GM23338 (cell line): ENCODE measurements around the gene CRK. TPM values are rescaled to one million over a fixed set of nuclear protein-coding genes. Genes with fewer than 3 reads are reported as not detected.

Experiments
- ATAC-seq: fragments of 200-7000 bp; cut with Tn5 transposase; 3 replicates; pipeline ENCODE4 v1.9.1; 2020
- DNase-seq: peaks from one replicate; pipeline ENCODE4 v3.0.0-alpha.2; 2015; ENCODE audit warnings: low spot score
- H2AFZ ChIP-seq: fragments of 200-600 bp; sonication (generic); 2 replicates; pipeline ENCODE4 v1.8.0; 2016; ENCODE audit warnings: antibody characterized with exemption, mild to moderate bottlenecking, moderate library complexity
- H3F3A ChIP-seq: fragments of 200-600 bp; sonication (generic); replicated peaks from 2 replicates; pipeline ENCODE4 v1.8.0; 2017; ENCODE audit warnings: antibody characterized with exemption, mixed run types, low read depth
- H3K27ac ChIP-seq: fragments of 200-600 bp; sonication (generic); 2 replicates; pipeline ENCODE4 v1.6.1; 2016; ENCODE audit warnings: low read depth
- H3K27me3 ChIP-seq: fragments of 200-600 bp; sonication (generic); 2 replicates; pipeline ENCODE4 v1.8.0; 2016; ENCODE audit warnings: mild to moderate bottlenecking, mixed run types, moderate library complexity; ENCODE audit not compliant: insufficient read depth
- H3K36me3 ChIP-seq: fragments of 200-600 bp; sonication (generic); 2 replicates; pipeline ENCODE4 v1.8.0; 2016; ENCODE audit warnings: mild to moderate bottlenecking; ENCODE audit not compliant: insufficient read depth
- H3K4me1 ChIP-seq: fragments of 200-600 bp; sonication (generic); 2 replicates; pipeline ENCODE4 v1.8.0; 2016; ENCODE audit warnings: mild to moderate bottlenecking, moderate library complexity; ENCODE audit not compliant: insufficient read depth
- H3K4me2 ChIP-seq: fragments of 200-600 bp; sonication (generic); 2 replicates; pipeline ENCODE4 v1.7.1; 2017; ENCODE audit warnings: mixed run types
- H3K4me3 ChIP-seq: fragments of 200-600 bp; sonication (generic); 2 replicates; pipeline ENCODE4 v1.6.1; 2016; ENCODE audit warnings: mixed run types
- H3K79me2 ChIP-seq: fragments of 200-600 bp; sonication (generic); replicated peaks from 2 replicates; pipeline ENCODE4 v1.8.0; 2017; ENCODE audit warnings: mild to moderate bottlenecking; ENCODE audit not compliant: insufficient read depth
- H3K9me2 ChIP-seq: fragments of 200-600 bp; sonication (generic); 2 replicates; pipeline ENCODE4 v1.8.0; 2017; ENCODE audit not compliant: insufficient read depth
- H4K20me1 ChIP-seq: fragments of 200-600 bp; sonication (generic); replicated peaks from 2 replicates; pipeline ENCODE4 v1.8.0; 2017; ENCODE audit warnings: mild to moderate bottlenecking; ENCODE audit not compliant: insufficient read depth
- H3K27ac Mint-ChIP-seq: 2 replicates; pipeline ENCODE4 v1.8.0; 2020; ENCODE audit warnings: inconsistent platforms, mild to moderate bottlenecking, moderate library complexity, mixed read lengths
- H3K27me3 Mint-ChIP-seq: 3 replicates; pipeline ENCODE4 v1.8.0; 2022; ENCODE audit warnings: low read depth, mild to moderate bottlenecking, moderate library complexity, mixed read lengths, inconsistent platforms; ENCODE audit not compliant: insufficient read depth, poor library complexity
- H3K36me3 Mint-ChIP-seq: 3 replicates; pipeline ENCODE4 v1.8.0; 2021; ENCODE audit warnings: low read depth, mild to moderate bottlenecking, inconsistent platforms, moderate library complexity, mixed read lengths
- H3K4me1 Mint-ChIP-seq: 3 replicates; pipeline ENCODE4 v1.8.0; 2020; ENCODE audit warnings: mild to moderate bottlenecking, inconsistent platforms, mixed read lengths
- H3K4me3 Mint-ChIP-seq: 3 replicates; pipeline ENCODE4 v1.8.0; 2021; ENCODE audit warnings: moderate library complexity, mild to moderate bottlenecking, inconsistent platforms, mixed read lengths
- H3K9me3 Mint-ChIP-seq: 3 replicates; pipeline ENCODE4 v1.8.0; 2020; ENCODE audit warnings: moderate library complexity, mild to moderate bottlenecking, inconsistent platforms, mixed read lengths
- CREB1 ChIP-seq: fragments of 250-450 bp; sonication (Bioruptor Pico); IDR thresholded peaks from 2 replicates; pipeline ENCODE4 v1.5.0; 2020; ENCODE audit warnings: low read depth, mild to moderate bottlenecking, moderate library complexity
- EZH2phosphoT487 ChIP-seq: fragments of 200-600 bp; sonication (generic); IDR thresholded peaks from one replicate; pipeline ENCODE4 v1.8.1; 2018; ENCODE audit warnings: antibody characterized with exemption; ENCODE audit not compliant: unreplicated experiment
- POLR2AphosphoS5 ChIP-seq: IDR thresholded peaks from 2 replicates; pipeline ENCODE4 v1.6.1; 2016; ENCODE audit warnings: antibody characterized with exemption, low read depth
- ZNF114 ChIP-seq: fragments of 250-450 bp; sonication (Bioruptor Pico); IDR thresholded peaks from 2 replicates; pipeline ENCODE4 v1.5.0; 2020; ENCODE audit warnings: mild to moderate bottlenecking, moderate library complexity
- ZNF331 ChIP-seq: fragments of 250-450 bp; sonication (Bioruptor Pico); IDR thresholded peaks from 2 replicates; pipeline ENCODE4 v1.5.0; 2020; ENCODE audit warnings: low read depth, mild to moderate bottlenecking, moderate library complexity
- polyA plus RNA-seq: library from polyadenylated mRNA; unstranded; fragments of >200 nt; fragmentation: Nextera tagmentation; extraction: Ambion mirVana; gene quantifications from 2 replicates; pipeline ENCODE4 v1.2.1, GENCODE V29; 2016
- total RNA-seq: library from RNA; depleted of rRNA; stranded (reverse); fragments of >200 nt; shearing (Covaris generic); gene quantifications from 2 replicates; pipeline ENCODE4 v1.2.3, GENCODE V29; 2014
- TF ChIP-seq, protein P1 (sequence below): fragments of 250-450 bp; sonication (Bioruptor Pico); IDR thresholded peaks from 2 replicates; pipeline ENCODE4 v1.5.0; 2020; ENCODE audit warnings: mild to moderate bottlenecking, moderate library complexity
- TF ChIP-seq, protein P2 (sequence below), 2 experiments: fragments of 200-600 bp in 1 of 2; sonication (generic) in 1 of 2; conservative IDR thresholded peaks; 2 replicates each; pipeline versions ENCODE4 v1.5.1 to v1.6.1; 2016 to 2017; ENCODE audit warnings: antibody characterized with exemption in 2 of 2, low read depth in 2 of 2, mild to moderate bottlenecking in 2 of 2, moderate library complexity in 1 of 2

CRK gene
- total and polyA plus RNA-seq, 2 experiments from 2014 or later, result 32.6 to 59.8 TPM

DNA sequence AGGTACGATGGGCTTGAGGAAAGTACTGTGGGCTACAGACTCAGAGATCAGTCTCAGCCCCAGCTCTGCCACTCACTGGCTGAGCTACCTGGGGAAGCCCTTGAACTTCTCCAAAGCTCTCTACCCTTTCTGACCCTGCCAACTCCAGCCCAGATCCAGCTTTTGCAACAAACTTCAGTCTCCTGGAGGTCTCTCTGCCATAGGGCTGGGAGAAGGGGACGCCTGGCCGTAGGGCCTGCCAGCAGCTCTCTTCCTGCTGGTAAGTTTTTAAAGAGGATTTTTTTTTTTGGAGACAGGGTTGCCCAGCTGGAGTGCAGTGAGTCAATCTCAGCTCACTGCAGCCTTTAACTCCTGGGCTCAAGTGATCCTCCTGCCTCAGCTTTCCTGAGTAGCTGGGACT, 48.8 kb upstream of the CRK start:
- Mint-ChIP-seq H3K4me3 (no peak overlapping the region), H3K9me3 (no peaks in the 10 kb centered on the region), H3K27me3 (peaks cover 3% of the 10 kb centered on the region), H3K36me3 (no peaks in the 10 kb centered on the region; the same call in 2 of the 3 replicates), H3K27ac (no peak overlapping the region), H3K4me1 (0 out of 3 replicates have a peak, but pooled peaks cover 2% of the 10 kb centered on the region)
- ATAC-seq (no peak), DNase-seq (no peak)
- H3K79me2 ChIP-seq, result no peaks in the 10 kb centered on the region
- H3K4me1 ChIP-seq, result no peaks in the 10 kb centered on the region
- H2AFZ ChIP-seq, result no peak overlapping the region
- no peaks in the 10 kb centered on the region for H4K20me1 ChIP-seq
- no peaks in the 10 kb centered on the region for H3F3A ChIP-seq
- H3K4me3 ChIP-seq, result no peak overlapping the region
- H3K4me2 ChIP-seq, result no peak overlapping the region
- H3K9me2 ChIP-seq, result no peaks in the 10 kb centered on the region
- no peaks in the 10 kb centered on the region for H3K27me3 ChIP-seq
- H3K36me3 ChIP-seq, result no peaks in the 10 kb centered on the region
- TF ChIP-seq, protein P1, sequence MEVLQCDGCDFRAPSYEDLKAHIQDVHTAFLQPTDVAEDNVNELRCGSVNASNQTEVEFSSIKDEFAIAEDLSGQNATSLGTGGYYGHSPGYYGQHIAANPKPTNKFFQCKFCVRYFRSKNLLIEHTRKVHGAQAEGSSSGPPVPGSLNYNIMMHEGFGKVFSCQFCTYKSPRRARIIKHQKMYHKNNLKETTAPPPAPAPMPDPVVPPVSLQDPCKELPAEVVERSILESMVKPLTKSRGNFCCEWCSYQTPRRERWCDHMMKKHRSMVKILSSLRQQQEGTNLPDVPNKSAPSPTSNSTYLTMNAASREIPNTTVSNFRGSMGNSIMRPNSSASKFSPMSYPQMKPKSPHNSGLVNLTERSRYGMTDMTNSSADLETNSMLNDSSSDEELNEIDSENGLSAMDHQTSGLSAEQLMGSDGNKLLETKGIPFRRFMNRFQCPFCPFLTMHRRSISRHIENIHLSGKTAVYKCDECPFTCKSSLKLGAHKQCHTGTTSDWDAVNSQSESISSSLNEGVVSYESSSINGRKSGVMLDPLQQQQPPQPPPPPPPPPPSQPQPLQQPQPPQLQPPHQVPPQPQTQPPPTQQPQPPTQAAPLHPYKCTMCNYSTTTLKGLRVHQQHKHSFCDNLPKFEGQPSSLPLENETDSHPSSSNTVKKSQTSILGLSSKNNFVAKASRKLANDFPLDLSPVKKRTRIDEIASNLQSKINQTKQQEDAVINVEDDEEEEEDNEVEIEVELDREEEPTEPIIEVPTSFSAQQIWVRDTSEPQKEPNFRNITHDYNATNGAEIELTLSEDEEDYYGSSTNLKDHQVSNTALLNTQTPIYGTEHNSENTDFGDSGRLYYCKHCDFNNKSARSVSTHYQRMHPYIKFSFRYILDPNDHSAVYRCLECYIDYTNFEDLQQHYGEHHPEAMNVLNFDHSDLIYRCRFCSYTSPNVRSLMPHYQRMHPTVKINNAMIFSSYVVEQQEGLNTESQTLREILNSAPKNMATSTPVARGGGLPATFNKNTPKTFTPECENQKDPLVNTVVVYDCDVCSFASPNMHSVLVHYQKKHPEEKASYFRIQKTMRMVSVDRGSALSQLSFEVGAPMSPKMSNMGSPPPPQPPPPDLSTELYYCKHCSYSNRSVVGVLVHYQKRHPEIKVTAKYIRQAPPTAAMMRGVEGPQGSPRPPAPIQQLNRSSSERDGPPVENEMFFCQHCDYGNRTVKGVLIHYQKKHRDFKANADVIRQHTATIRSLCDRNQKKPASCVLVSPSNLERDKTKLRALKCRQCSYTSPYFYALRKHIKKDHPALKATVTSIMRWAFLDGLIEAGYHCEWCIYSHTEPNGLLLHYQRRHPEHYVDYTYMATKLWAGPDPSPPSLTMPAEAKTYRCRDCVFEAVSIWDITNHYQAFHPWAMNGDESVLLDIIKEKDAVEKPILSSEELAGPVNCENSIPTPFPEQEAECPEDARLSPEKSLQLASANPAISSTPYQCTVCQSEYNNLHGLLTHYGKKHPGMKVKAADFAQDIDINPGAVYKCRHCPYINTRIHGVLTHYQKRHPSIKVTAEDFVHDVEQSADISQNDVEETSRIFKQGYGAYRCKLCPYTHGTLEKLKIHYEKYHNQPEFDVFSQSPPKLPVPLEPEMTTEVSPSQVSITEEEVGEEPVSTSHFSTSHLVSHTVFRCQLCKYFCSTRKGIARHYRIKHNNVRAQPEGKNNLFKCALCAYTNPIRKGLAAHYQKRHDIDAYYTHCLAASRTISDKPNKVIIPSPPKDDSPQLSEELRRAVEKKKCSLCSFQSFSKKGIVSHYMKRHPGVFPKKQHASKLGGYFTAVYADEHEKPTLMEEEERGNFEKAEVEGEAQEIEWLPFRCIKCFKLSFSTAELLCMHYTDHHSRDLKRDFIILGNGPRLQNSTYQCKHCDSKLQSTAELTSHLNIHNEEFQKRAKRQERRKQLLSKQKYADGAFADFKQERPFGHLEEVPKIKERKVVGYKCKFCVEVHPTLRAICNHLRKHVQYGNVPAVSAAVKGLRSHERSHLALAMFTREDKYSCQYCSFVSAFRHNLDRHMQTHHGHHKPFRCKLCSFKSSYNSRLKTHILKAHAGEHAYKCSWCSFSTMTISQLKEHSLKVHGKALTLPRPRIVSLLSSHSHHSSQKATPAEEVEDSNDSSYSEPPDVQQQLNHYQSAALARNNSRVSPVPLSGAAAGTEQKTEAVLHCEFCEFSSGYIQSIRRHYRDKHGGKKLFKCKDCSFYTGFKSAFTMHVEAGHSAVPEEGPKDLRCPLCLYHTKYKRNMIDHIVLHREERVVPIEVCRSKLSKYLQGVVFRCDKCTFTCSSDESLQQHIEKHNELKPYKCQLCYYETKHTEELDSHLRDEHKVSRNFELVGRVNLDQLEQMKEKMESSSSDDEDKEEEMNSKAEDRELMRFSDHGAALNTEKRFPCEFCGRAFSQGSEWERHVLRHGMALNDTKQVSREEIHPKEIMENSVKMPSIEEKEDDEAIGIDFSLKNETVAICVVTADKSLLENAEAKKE (CRISPR knock-in tag), result no peak
- TF ChIP-seq CREB1, result no peak
- TF ChIP-seq POLR2AphosphoS5, result no peak
- TF ChIP-seq, protein P2, sequence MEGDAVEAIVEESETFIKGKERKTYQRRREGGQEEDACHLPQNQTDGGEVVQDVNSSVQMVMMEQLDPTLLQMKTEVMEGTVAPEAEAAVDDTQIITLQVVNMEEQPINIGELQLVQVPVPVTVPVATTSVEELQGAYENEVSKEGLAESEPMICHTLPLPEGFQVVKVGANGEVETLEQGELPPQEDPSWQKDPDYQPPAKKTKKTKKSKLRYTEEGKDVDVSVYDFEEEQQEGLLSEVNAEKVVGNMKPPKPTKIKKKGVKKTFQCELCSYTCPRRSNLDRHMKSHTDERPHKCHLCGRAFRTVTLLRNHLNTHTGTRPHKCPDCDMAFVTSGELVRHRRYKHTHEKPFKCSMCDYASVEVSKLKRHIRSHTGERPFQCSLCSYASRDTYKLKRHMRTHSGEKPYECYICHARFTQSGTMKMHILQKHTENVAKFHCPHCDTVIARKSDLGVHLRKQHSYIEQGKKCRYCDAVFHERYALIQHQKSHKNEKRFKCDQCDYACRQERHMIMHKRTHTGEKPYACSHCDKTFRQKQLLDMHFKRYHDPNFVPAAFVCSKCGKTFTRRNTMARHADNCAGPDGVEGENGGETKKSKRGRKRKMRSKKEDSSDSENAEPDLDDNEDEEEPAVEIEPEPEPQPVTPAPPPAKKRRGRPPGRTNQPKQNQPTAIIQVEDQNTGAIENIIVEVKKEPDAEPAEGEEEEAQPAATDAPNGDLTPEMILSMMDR (conservative IDR thresholded peaks at IDR 0.05; ENCODE audit: low read depth in 2 of 2), result no peak
- no peak for TF ChIP-seq EZH2phosphoT487
- no peak for TF ChIP-seq ZNF114 (CRISPR knock-in tag)
- TF ChIP-seq ZNF331 (CRISPR knock-in tag), result no peak
- H3K27ac ChIP-seq, result no peak overlapping the region
